AG04450 (cell line): ENCODE measurements around the gene DEPP1. TPM values are rescaled to one million over a fixed set of nuclear protein-coding genes. Genes with fewer than 3 reads are reported as not detected.

Experiments used
- CTCF ChIA-PET: fragments of 300-600, 350-600 bp; formaldehyde crosslinking; extraction: SDS; loops from one replicate; lab custom pipeline; 2022; ENCODE audit warnings: antibody characterized with exemption, inconsistent platforms; lab: Charles Lee
- POLR2A ChIA-PET: fragments of 350-600 bp; formaldehyde crosslinking; extraction: SDS; loops from one replicate; lab custom pipeline; 2021; ENCODE audit warnings: antibody characterized with exemption, inconsistent platforms; lab: Yijun Ruan, JAX
- DNase-seq: peaks from one replicate; pipeline ENCODE4 v3.0.0-alpha.2; 2011; ENCODE audit warnings: low read depth, low spot score
- H3K27ac ChIP-seq: one replicate; pipeline ENCODE4 v1.5.1; 2012; ENCODE audit warnings: low read depth, low read length, control low read depth
- H3K27me3 ChIP-seq: one replicate; pipeline ENCODE4 v1.6.0; 2012; ENCODE audit warnings: low read length; ENCODE audit not compliant: control insufficient read depth, insufficient read depth
- H3K4me3 ChIP-seq: 2 replicates; pipeline ENCODE4 v1.5.1; 2011; ENCODE audit warnings: mild to moderate bottlenecking, low read depth, low read length, control low read depth
- H3K9me3 ChIP-seq: 2 replicates; pipeline ENCODE4 v1.5.1; 2012; ENCODE audit warnings: low read length; ENCODE audit not compliant: control insufficient read depth, insufficient read depth
- CTCF ChIP-seq: IDR thresholded peaks from 2 replicates; pipeline ENCODE4 v1.5.1; 2011; ENCODE audit warnings: low read depth, low read length, control low read depth, inconsistent platforms
- polyA plus RNA-seq: library from polyadenylated mRNA; depleted of rRNA; stranded (reverse); fragments of >200 nt; gene quantifications from 2 replicates; pipeline ENCODE4 v1.2.3, GENCODE V29; 2011

Gene DEPP1
- polyA plus RNA-seq, 1 experiment: 31.1 TPM

GRCh38 chr10:44965104-44965503 lies 13.5 kb downstream of the DEPP1 start:
- Histone ChIP-seq H3K27ac (no peak overlapping the region), H3K4me3 (no peak overlapping the region), H3K27me3 (no peaks in the 10 kb centered on the region), H3K9me3 (no peaks in the 10 kb centered on the region; the same call in 1 of the 2 replicates)
- POLR2A ChIA-PET: interaction anchor here (1.1 kb wide), 1 partner anchor 16 kb away, joined by 3 read pairs; no protein-coding TSS in a partner anchor
- DNase-seq: no peak
- no peak for TF ChIP-seq CTCF
- CTCF ChIA-PET: interaction anchor here (1.6 to 4.5 kb wide), 2 partner anchors 11 to 32 kb away, joined by 4 to 18 read pairs; no protein-coding TSS in a partner anchor

GRCh38 chr10:44963772-44964633 lies 14.6 kb downstream of the DEPP1 start:
- TF ChIP-seq CTCF: no peak
- H3K9me3 ChIP-seq: no peaks in the 10 kb centered on the region; the same call in 1 of the 2 replicates
- peak overlapping the region; percentile 31 for H3K27ac ChIP-seq
- ChIA-PET POLR2A (interaction anchor here (0.9 kb wide), 1 partner anchor 14 kb away, joined by 4 read pairs; the partner anchor contains the start of gene DEPP1), CTCF (interaction anchor here (2.0 to 3.9 kb wide), 2 partner anchors 10 to 31 kb away, joined by 7 to 12 read pairs; no protein-coding TSS in a partner anchor)
- no peaks in the 10 kb centered on the region for H3K27me3 ChIP-seq
- DNase-seq: no peak
- no peak overlapping the region for H3K4me3 ChIP-seq

GRCh38 chr10:44962870-44963738 lies 15.5 kb downstream of the DEPP1 start:
- POLR2A ChIA-PET: interaction anchor here (0.9 kb wide), 1 partner anchor 15 kb away, joined by 4 read pairs; the partner anchor contains the start of gene DEPP1
- no peak for DNase-seq
- CTCF ChIA-PET: interaction anchor here (0.6 to 3.9 kb wide), 3 partner anchors 11 to 30 kb away, joined by 3 to 12 read pairs (median 7); no protein-coding TSS in a partner anchor
- Histone ChIP-seq H3K9me3 (no peaks in the 10 kb centered on the region; the same call in 1 of the 2 replicates), H3K27me3 (no peaks in the 10 kb centered on the region), H3K4me3 (no peak overlapping the region), H3K27ac (no peak overlapping the region)
- TF ChIP-seq CTCF: peak; percentile 30

GRCh38 chr10:44961931-44962750 lies 16.5 kb downstream of the DEPP1 start:
- Histone ChIP-seq H3K4me3 (no peak overlapping the region), H3K9me3 (no peaks in the 10 kb centered on the region; the same call in 1 of the 2 replicates), H3K27ac (no peak overlapping the region), H3K27me3 (no peaks in the 10 kb centered on the region)
- no peak for TF ChIP-seq CTCF
- ChIA-PET CTCF (interaction anchor here (0.6 to 3.9 kb wide), 2 partner anchors 12 to 29 kb away, joined by 3 to 12 read pairs; no protein-coding TSS in a partner anchor), POLR2A (no interaction called here)
- no peak for DNase-seq
